ENCODE measurements around the gene DLEC1. TPM values are rescaled to one million over a fixed set of nuclear protein-coding genes. Genes with fewer than 3 reads are reported as not detected.
A peak's percentile ranks its signal among the peaks of the same experiment; 100 is the strongest.

Gene DLEC1
- total and polyA plus RNA-seq, 9 of the 15 experiments (the other 6 are each of a cell fraction or from before 2014, with no cell fraction given), result 0.07 to 0.08 TPM; not detected in 7

- TF ChIP-seq GABPB1 (CRISPR knock-in tag; IDR thresholded peaks at IDR 0.05) (peak; percentile 99), IRF9 (tag; IDR thresholded peaks at IDR 0.05) (0 out of 2 replicates have a peak, but pooled peaks have one; percentile 35), PCBP1 (IDR thresholded peaks at IDR 0.05; ENCODE audit: low read depth, low read length, poor library complexity, severe bottlenecking) (no peak), ARID3A (IDR thresholded peaks at IDR 0.05; ENCODE audit: borderline replicate concordance, low read depth, low read length) (no peak), NEUROD1 (IDR thresholded peaks at IDR 0.05; ENCODE audit: borderline replicate concordance, low read depth, low read length, partially characterized antibody) (peak; percentile 79), PRMT5 (CRISPR knock-in tag; IDR thresholded peaks at IDR 0.05) (no peak), DIDO1 (tag; IDR thresholded peaks at IDR 0.05; ENCODE audit: low read depth) (peak; percentile 67; the same call in 1 of the 2 replicates), CBFA2T2 (conservative IDR thresholded peaks at IDR 0.05) (no peak), POLR2A (conservative IDR thresholded peaks at IDR 0.05) (peak; percentile 86), HEY1 (CRISPR knock-in tag; IDR thresholded peaks at IDR 0.05; ENCODE audit: borderline replicate concordance) (no peak), ZNF282 (CRISPR knock-in tag; IDR thresholded peaks at IDR 0.05) (no peak), HDGF (IDR thresholded peaks at IDR 0.05) (no peak), SAP30 (IDR thresholded peaks at IDR 0.05; ENCODE audit: borderline replicate concordance, insufficient read depth, low read depth, low read length, poor library complexity, severe bottlenecking) (peak; percentile 81), POU5F1 (IDR thresholded peaks at IDR 0.05; ENCODE audit: borderline replicate concordance, low read depth, low read length, partially characterized antibody) (no peak), GTF2E2 (tag; IDR thresholded peaks at IDR 0.05) (peak; percentile 81; the same call in 1 of the 2 replicates), ARID1B (IDR thresholded peaks at IDR 0.05) (0 out of 2 replicates have a peak, but pooled peaks have one; percentile 16), ZNF77 (CRISPR knock-in tag; IDR thresholded peaks at IDR 0.05) (no peak), TGIF2 (CRISPR knock-in tag; IDR thresholded peaks at IDR 0.05) (no peak; the same call in 1 of the 2 replicates), ZNF766 (CRISPR knock-in tag; conservative IDR thresholded peaks at IDR 0.05) (peak; percentile 97), CBX2 (IDR thresholded peaks at IDR 0.05; ENCODE audit: insufficient read depth, low read length, poor library complexity, severe bottlenecking) (no peak)
- TF ChIP-seq, protein P1, sequence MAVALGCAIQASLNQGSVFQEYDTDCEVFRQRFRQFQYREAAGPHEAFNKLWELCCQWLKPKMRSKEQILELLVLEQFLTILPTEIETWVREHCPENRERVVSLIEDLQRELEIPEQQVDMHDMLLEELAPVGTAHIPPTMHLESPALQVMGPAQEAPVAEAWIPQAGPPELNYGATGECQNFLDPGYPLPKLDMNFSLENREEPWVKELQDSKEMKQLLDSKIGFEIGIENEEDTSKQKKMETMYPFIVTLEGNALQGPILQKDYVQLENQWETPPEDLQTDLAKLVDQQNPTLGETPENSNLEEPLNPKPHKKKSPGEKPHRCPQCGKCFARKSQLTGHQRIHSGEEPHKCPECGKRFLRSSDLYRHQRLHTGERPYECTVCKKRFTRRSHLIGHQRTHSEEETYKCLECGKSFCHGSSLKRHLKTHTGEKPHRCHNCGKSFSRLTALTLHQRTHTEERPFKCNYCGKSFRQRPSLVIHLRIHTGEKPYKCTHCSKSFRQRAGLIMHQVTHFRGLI (CRISPR knock-in tag; IDR thresholded peaks at IDR 0.05), result no peak
These were observed 126.1 kb downstream of the DLEC1 start, which contains the start of gene OXSR1 (continued) for GRCh38 chr3:38164952-38165721.
